ENCODE results near the gene AARSD1.
"Not testable (repeated sequence)": the region's sequence is repeated elsewhere in the genome, so short reads cannot be mapped to it uniquely, and the experiment has no call there.

Gene AARSD1

DNA sequence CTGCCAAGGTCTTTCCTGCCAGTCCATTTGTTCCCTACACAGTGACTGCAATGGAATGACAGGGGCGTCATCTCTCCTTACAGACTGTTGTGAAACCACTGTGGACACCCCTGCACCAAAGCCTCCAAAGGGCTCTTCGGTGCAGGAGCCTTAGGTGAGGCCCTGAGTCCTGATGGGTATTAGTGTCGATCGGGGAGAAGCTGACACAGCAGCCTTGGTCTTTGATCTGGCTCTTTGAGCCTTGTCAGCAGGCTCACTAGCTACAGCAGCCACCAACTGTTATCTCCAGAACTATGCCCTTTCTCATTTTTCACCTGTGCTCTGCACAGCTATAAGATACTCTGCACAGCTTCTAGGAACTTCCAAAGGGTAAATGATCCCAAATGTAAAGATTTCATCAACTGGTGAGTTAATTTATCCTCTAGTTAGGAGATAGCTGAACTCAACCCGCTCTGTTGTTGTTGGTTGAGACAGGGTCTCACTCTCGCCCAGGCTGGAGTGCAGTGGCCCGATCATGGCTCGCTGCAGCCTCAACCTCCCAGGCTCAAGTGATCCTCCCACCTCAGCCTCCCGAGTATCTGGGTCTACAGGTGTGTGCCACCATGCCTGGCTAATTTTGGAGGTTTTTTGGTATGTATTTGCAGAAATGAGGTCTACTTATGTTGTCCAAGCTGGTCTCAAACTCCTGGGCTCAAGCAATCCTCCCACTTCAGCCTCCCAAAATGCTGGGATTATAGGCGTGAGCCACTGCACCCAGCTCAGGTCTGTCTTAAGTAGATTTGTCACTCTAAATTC, 44.0 kb downstream of the AARSD1 start:
- DNase-seq = no peak

DNA sequence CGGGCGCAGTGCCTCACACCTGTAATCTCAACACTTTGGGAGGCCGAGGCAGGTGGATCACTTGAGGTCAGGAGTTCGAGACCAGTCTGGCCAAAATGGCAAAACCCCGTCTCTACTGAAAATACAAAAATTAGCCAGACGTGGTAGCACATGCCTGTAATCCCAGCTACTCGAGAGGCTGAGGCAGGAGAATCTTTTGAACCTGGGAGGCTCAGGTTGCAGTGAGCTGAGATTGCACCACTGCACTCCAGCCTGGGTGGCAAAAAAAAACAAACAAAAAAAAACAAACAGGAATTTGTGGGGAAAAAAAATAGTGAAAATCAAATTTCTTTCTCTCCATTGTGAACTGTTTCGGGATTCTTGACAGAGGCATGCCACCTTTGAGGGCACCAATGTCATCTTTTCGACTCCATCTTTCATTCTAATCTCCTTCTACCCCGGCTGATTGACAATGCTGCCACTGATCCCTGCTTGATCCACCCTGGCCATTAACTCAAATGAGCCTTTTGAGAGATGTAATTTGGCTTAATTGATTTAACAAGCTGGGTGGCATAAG, 44.7 kb downstream of the AARSD1 start:
- DNase-seq = not testable (repeated sequence)

DNA sequence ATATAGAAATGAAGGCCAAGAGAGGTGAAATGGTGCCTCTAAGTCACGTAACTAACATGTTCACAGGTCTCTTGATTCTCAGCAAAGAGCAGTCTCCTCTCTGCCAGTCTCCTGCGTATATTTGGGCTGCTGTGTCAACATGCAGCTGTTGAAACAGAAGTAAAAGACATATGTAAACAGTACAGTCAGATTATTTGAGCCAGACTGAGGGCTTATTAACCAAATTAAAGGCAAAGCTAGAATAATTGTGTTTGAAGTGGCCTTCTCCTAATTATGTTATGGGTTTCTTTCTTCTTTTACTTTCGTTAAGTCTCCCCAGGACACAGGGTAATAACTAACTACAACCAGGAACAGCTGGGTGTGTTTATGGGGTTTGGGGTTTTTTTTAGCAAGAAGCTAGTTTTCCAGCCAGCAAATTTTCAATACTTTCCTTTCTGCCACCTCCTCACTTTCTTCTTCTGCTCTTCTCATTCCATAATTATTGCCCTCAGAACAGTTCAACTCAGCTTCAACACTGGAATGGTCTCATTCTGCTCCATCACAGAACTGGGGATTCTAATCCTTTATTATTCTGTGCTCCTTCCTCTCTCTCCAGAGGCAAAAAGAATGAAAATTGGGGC, 45.2 kb downstream of the AARSD1 start:
- DNase-seq = no peak

DNA sequence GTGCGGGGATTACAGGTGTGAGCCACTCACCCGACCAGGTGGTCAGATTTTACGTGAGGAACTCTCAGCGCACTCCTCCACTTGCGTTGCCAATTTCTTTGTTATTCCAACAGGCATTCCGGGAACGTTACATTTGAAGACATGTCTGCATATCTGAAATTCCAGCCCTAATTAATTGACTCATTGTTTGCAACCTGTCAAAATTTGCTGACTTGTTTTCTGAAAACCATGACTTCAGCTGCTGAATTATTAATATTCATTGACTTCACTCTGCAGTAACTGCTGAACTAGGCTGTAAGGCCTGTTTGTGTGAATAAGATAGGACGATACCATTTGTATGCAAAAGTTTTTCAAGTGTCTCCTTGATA, 47.0 kb downstream of the AARSD1 start:
- DNase-seq = no peak

DNA sequence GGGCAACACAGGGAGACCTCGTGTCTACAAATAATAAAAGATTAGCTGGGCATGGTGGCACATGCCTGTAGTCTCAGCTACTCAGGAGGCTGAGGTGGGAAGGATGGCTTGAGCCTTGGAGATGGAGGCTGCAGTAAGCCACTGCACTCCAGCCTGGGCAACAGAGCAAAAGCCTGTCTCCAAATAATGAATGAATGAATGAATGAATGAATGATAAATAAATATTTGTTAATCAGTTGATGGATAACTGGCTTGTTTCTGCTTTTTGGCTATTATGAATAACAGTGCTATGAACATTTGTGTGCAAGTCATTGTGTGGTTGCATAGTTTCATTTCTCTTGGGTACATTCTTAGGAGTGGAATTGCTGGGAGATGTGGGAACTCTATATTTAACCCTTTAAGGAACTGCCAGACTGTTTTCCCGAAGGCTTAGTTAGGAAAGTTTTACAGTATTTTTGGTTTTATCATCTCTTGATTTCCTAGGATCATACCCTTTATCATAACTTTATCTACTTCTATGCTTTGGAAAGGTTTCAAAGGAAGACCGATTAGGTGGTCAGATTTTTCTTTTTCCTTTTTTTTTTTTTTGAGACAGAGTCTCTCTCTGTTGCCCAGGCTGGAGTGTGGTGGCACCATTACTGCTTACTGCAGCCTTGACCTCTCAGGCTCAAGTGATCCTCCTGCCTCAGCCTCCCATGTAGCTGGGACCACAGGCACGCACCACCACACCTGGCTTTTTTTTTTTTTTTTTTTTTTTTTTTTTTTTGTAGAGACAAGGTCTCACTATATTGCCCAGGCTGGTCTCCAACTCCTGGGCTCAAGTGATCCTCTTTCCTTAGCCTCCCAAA, 47.6 kb downstream of the AARSD1 start:
- DNase-seq = not testable (repeated sequence)

DNA sequence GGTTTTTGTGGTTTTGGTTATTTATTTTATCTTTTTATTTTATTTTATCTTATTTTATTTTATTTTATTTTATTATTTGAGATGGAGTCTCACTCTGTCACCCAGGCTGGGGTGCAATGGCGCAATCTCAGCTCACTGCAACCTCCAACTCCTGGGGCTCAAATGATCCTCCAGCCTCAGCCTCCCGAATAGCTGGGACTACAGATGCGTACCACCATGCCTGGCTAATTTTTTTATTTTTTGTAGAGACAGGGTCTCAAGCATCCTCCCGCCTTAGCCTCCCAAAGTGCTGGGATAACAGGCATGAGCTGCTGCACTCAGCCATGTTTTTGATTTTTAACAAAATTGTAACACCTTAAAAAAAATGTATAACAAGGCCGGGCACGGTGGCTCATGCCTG, 49.0 kb downstream of the AARSD1 start:
- DNase-seq = not testable (repeated sequence)

DNA sequence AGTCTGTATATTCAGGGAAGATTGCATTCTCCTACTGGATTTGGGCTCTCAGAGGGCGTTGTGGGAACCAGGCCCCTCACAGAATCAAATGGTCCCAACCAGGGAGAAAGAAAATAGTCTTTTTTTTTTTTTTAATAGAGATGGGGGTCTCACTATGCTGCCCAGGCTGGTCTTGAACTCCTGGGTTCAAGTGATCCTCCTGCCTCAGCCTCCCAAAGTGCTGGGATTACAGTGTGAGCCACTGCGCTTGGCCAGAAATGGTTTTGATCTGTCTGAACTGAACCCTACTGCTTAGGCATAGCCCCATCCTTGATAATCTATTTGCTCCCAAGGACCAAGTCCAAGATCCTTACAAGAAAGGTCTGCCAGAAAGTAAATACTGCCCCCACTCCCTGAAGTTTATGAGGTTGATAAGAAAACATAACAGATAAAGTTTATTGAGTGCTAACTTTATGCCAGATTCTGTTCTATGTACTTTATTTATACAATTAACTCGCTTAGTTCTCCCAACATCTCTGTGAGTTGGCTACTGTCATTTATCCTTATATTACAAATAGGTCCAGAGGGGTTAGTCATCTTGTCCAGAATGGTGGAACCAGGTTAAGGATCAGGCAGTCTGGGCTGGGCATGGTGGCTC, 50.2 kb downstream of the AARSD1 start:
- no peak for DNase-seq

DNA sequence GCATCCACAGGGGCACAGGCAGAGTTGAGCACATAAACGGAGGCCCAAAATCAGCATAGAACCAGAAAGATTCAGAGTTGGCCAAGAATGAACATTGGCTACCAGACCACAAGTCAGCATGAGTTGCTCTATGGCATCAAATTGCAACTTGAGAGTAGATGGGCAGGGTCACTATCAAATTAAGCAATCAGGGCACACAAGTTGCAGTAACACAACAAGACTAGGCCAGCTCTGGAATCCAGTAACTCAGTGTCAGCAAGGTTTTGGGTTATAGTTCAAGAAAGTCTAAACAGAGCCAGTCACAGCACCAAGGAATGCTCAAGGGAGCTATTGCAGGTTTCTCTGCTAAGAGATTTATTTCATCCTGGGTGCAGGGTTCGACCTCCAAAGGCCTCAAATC, 50.7 kb downstream of the AARSD1 start:
- DNase-seq = no peak

DNA sequence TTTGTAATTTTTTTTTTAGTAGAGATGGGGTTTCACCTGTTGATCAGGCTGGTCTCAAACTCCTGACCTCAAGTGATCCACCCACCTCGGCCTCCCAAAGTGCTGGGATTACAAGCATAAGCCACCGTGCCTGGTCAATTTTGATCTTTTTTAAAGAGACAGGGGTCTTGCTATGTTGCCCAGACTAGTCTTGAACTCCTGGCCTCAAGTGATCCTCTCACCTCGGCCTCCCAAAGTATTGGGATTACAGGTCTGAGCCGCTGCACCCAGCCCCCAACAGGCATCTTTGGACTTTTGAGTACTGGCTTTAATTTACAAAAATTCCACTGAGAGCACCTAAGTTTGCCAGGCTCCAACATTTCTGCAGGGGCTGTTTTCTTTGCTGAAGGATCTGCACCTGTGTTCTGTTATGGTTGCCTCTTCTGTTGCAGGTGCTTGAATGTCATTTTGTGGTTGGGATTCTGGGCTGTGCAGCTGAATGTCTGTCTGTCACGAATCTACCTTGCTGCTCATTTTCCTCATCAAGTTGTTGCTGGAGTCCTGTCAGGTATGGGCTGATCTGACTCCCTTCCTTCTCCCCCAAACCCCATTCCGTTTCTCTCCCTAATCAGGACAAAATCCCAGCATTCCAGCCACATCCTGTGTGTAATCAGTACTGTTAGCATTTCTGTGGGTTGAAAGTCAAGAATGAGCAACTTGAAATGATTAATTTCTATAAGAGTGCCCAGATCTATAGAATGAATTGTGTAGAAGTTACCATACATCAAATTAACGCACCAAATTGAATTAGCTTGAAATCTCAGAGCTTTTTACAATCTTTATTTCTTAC, 55.2 kb downstream of the AARSD1 start:
- no peak for DNase-seq

DNA sequence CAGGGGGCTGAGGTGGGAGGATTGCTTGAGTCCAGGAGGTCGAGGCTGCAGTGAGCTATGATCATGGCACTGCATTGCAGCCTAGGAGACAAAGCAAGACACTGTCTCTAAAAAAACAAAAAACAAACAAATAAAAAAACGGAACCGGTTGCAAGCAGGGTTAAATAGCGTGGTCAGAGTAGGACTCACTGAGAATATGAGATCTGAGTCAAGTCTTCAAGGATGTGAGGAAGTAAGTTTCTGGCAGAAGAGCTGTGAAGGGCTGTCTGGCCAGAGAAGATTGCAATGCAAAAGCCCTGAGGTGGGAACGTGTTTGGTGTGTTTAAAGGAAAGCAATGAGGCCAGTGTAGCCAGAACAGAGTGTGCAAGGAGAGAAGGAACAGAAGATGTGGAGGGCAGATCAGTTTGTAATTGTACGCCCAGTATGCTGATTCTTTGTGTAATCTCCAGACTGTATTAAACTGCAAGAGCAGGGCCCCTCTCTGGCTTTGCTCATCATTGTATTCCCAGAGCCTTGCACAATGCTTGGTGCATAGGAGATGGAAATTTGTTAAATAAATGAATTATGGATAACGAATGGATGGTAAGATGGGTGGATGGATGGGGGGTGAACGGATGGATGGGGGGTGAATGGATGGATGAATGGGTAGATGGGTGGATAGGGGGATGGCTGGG, 57.3 kb downstream of the AARSD1 start:
- DNase-seq = no peak

DNA sequence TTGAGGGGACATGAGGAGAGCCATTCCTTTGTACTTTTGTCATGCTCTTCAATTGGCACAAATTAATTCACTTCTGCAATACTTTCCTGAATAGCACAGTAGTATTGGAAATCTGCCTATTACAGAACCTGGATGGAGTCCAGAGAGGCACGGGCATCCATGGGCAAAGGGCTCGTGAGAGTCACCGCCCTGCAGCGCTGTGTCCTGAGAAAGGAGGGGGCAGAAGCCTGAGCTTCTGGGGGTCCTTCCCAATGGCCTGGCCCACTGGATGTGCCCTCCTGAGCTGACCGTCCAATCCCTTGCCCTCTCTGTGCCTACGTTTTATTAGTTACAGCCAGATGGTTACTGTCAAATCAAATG, 60.2 kb downstream of the AARSD1 start:
- no peak for DNase-seq

DNA sequence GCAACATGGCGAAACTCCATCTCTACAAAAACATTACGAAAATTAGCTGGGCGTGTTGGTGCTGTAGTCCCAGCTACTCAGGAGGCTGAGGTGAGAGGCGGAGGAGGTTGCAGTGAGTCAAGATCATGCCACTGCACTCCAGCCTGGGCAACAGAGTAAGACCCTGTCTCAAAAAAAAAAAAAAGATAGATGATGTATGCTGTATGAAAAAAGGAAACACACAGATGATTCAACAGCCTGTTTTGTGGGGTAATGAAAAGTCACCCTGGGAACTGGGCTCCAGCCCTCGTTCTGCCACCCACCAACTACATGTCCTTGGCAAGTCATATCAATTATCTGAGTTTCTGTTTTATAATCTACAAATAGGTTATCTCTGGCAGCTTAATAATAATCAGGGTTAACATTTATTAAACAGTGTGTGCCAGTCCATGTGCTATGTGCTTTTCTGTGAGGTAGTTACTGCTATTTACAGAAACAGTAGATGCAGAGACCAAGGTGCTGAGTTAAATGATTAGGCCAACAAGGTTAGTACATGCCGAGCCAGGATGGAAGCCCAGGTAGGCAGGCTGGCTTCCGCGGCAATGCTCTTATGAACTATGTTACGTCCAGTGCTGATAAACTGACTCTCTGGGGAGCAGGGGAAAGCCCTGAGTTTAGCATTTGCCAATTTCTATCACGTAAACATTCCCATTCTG, 62.6 kb downstream of the AARSD1 start:
- no peak for DNase-seq
